Stimulated activated CD8-positive, alpha-beta memory T cell treated with anti-CD3 and anti-CD28 coated beads, Interleukin-4, amount 100 ng/mL, for 24 hours (primary cell): ENCODE results near the gene SRA1.
A peak's percentile ranks its signal among the peaks of the same experiment; 100 is the strongest.

Source experiments
- DNase-seq: peaks from one replicate; pipeline ENCODE4 v3.0.0-alpha.2; 2020; ENCODE audit warnings: low read depth

SRA1 gene

GRCh38 chr5:140570058-140570457 is 12.8 kb upstream of the SRA1 start:
- DNase-seq, result no peak

- DNase-seq, result no peak
Observed at GRCh38 chr5:140569197-140569596, 11.9 kb upstream of the SRA1 start.

- no peak for DNase-seq
Observed at GRCh38 chr5:140568443-140569063, 11.3 kb upstream of the SRA1 start.

- no peak for DNase-seq
Observed at GRCh38 chr5:140567871-140568270, 10.6 kb upstream of the SRA1 start.

- no peak for DNase-seq
Observed at GRCh38 chr5:140567136-140567818, 10.0 kb upstream of the SRA1 start.

GRCh38 chr5:140566665-140567064 is 9.4 kb upstream of the SRA1 start:
- no peak for DNase-seq

GRCh38 chr5:140565780-140566095 is 8.5 kb upstream of the SRA1 start:
- no peak for DNase-seq

GRCh38 chr5:140565024-140565779 is 7.9 kb upstream of the SRA1 start:
- DNase-seq, result no peak

- peak; percentile 93 for DNase-seq
Observed at GRCh38 chr5:140564196-140565023, 7.1 kb upstream of the SRA1 start, which contains the start of the genes APBB3 and SLC35A4. Gene APBB3, minus strand, starts transcription at chr5:140564598. Its CDS starts 353 bp downstream, at chr5:140564245. Gene SLC35A4, plus strand, starts transcription at chr5:140564828. Its CDS starts 2,342 bp downstream, at chr5:140567170.

- DNase-seq, result no peak
Observed at GRCh38 chr5:140563596-140563995, 6.3 kb upstream of the SRA1 start.

GRCh38 chr5:140561753-140562523 is 4.7 kb upstream of the SRA1 start:
- DNase-seq, result no peak

- DNase-seq, result no peak
Observed at GRCh38 chr5:140560227-140560626, 3.0 kb upstream of the SRA1 start.

GRCh38 chr5:140558542-140558941 is 1.3 kb upstream of the SRA1 start:
- no peak for DNase-seq

- no peak for DNase-seq
Observed at GRCh38 chr5:140557965-140558364, 692 bp upstream of the SRA1 start.

- DNase-seq, result no peak
Observed at GRCh38 chr5:140556438-140556837, 835 bp downstream of the SRA1 start.

- no peak for DNase-seq
Observed at GRCh38 chr5:140555747-140556312, 1.4 kb downstream of the SRA1 start.

GRCh38 chr5:140554454-140554853 is 2.8 kb downstream of the SRA1 start:
- no peak for DNase-seq

- DNase-seq, result no peak
Observed at GRCh38 chr5:140553657-140554056, 3.6 kb downstream of the SRA1 start.

GRCh38 chr5:140551872-140552271 is 5.4 kb downstream of the SRA1 start:
- DNase-seq, result no peak

GRCh38 chr5:140550147-140551079 is 6.9 kb downstream of the SRA1 start:
- no peak for DNase-seq
